Osteoblast (primary cell): ENCODE measurements around the gene DDX3Y. TPM values are rescaled to one million over a fixed set of nuclear protein-coding genes. Genes with fewer than 3 reads are reported as not detected.

Experiments
- DNase-seq: peaks from one replicate; pipeline ENCODE4 v3.0.0; 2011; ENCODE audit warnings: low spot score, mixed read lengths; ENCODE audit not compliant: insufficient read length; ENCODE audit errors: missing footprints
- H2AFZ ChIP-seq: 2 replicates; pipeline ENCODE4 v1.6.0; 2011; ENCODE audit warnings: mild to moderate bottlenecking, low read length
- H3K27ac ChIP-seq: 2 replicates; pipeline ENCODE4 v1.5.1; 2011; ENCODE audit warnings: mild to moderate bottlenecking, low read depth, low read length, moderate library complexity
- H3K27me3 ChIP-seq: 2 replicates; pipeline ENCODE4 v1.6.0; 2012; ENCODE audit warnings: mild to moderate bottlenecking, control low read depth, inconsistent platforms, low read length, moderate library complexity; ENCODE audit not compliant: insufficient read depth
- H3K36me3 ChIP-seq: 2 replicates; pipeline ENCODE4 v1.5.1; 2011; ENCODE audit warnings: mild to moderate bottlenecking, low read length, control low read depth, moderate library complexity; ENCODE audit not compliant: insufficient read depth
- H3K4me1 ChIP-seq: 2 replicates; pipeline ENCODE4 v1.5.1; 2011; ENCODE audit warnings: mild to moderate bottlenecking, low read length, control low read depth, moderate library complexity; ENCODE audit not compliant: insufficient read depth
- H3K4me2 ChIP-seq: 2 replicates; pipeline ENCODE4 v1.6.0; 2011; ENCODE audit warnings: mild to moderate bottlenecking, low read length; ENCODE audit not compliant: insufficient read depth
- H3K4me3 ChIP-seq: fragments of 200-600 bp; sonication (generic); 3 replicates; pipeline ENCODE4 v1.5.1; 2012; ENCODE audit warnings: mild to moderate bottlenecking, low read length, inconsistent platforms; ENCODE audit not compliant: insufficient read depth
- H3K79me2 ChIP-seq: 2 replicates; pipeline ENCODE4 v1.6.0; 2012; ENCODE audit warnings: mild to moderate bottlenecking, low read length, control low read depth, inconsistent platforms; ENCODE audit not compliant: insufficient read depth
- H3K9me3 ChIP-seq: 2 replicates; pipeline ENCODE4 v1.5.1; 2011; ENCODE audit warnings: low read depth, low read length, control low read depth
- H4K20me1 ChIP-seq: 2 replicates; pipeline ENCODE4 v1.6.0; 2012; ENCODE audit warnings: mild to moderate bottlenecking, low read length, control low read depth; ENCODE audit not compliant: insufficient read depth
- CTCF ChIP-seq: IDR thresholded peaks from 2 replicates; pipeline ENCODE4 v1.5.1; 2011; ENCODE audit warnings: mild to moderate bottlenecking, low read depth, low read length, moderate library complexity; ENCODE audit errors: extremely low read depth
- total RNA-seq: library from RNA; depleted of rRNA; stranded (reverse); fragments of >200 nt; gene quantifications from 2 replicates; pipeline ENCODE4 v1.2.3, GENCODE V29; 2012

Gene DDX3Y
- total RNA-seq, result under 0.01 and 61.2 TPM in 2 replicates

GRCh38 chrY:12904618-12905516, at the start of gene DDX3Y:
Gene DDX3Y (plus strand): TSS chrY:12904868. CDS start chrY:12904937, 69 bp downstream.
- H3K79me2 ChIP-seq, result no peaks in the 10 kb centered on the region
- no peak within 1 kb of the TSS for H3K27ac ChIP-seq
- H3K36me3 ChIP-seq, result no peaks in the 10 kb centered on the region
- H3K4me3 ChIP-seq, result no peak within 1 kb of the TSS
- DNase-seq, result no peak
- H4K20me1 ChIP-seq, result no peaks in the 10 kb centered on the region
- H3K4me2 ChIP-seq, result no peak within 1 kb of the TSS
- no peak for TF ChIP-seq CTCF
- H2AFZ ChIP-seq, result no peak within 1 kb of the TSS
- H3K9me3 ChIP-seq, result no peaks in the 10 kb centered on the region
- no peaks in the 10 kb centered on the region for H3K4me1 ChIP-seq
- no peaks in the 10 kb centered on the region for H3K27me3 ChIP-seq

GRCh38 chrY:12855791-12856275, 48.8 kb upstream of the DDX3Y start:
- H3K79me2 ChIP-seq, result no peaks in the 10 kb centered on the region
- DNase-seq, result no peak

GRCh38 chrY:12867960-12868359, 36.7 kb upstream of the DDX3Y start:
- Histone ChIP-seq H3K36me3 (no peaks in the 10 kb centered on the region), H3K27me3 (no peaks in the 10 kb centered on the region), H4K20me1 (no peaks in the 10 kb centered on the region), H3K4me1 (no peaks in the 10 kb centered on the region), H3K79me2 (no peaks in the 10 kb centered on the region), H3K4me3 (no peak overlapping the region), H3K9me3 (no peaks in the 10 kb centered on the region), H2AFZ (no peak overlapping the region), H3K4me2 (no peak overlapping the region), H3K27ac (no peak overlapping the region)
- DNase-seq, result no peak
- no peak for TF ChIP-seq CTCF

More at GRCh38 chrY:12855791-12856275, 48.8 kb upstream of the DDX3Y start:
- no peaks in the 10 kb centered on the region for H4K20me1 ChIP-seq
- H3K4me3 ChIP-seq, result no peak overlapping the region
- H3K4me2 ChIP-seq, result no peak overlapping the region
- no peak overlapping the region for H3K27ac ChIP-seq
- no peaks in the 10 kb centered on the region for H3K9me3 ChIP-seq
- no peaks in the 10 kb centered on the region for H3K27me3 ChIP-seq
- no peaks in the 10 kb centered on the region for H3K36me3 ChIP-seq
- no peaks in the 10 kb centered on the region for H3K4me1 ChIP-seq
- no peak overlapping the region for H2AFZ ChIP-seq
- no peak for TF ChIP-seq CTCF

GRCh38 chrY:12896973-12897372, 7.7 kb upstream of the DDX3Y start:
- H3K27me3 ChIP-seq, result no peaks in the 10 kb centered on the region
- no peaks in the 10 kb centered on the region for H3K36me3 ChIP-seq
- no peaks in the 10 kb centered on the region for H4K20me1 ChIP-seq
- TF ChIP-seq CTCF, result no peak
- DNase-seq, result no peak
- H3K4me2 ChIP-seq, result no peak overlapping the region
- H3K4me3 ChIP-seq, result no peak overlapping the region
- H3K9me3 ChIP-seq, result no peaks in the 10 kb centered on the region
- no peak overlapping the region for H3K27ac ChIP-seq
- no peak overlapping the region for H2AFZ ChIP-seq
- H3K4me1 ChIP-seq, result no peaks in the 10 kb centered on the region
- no peaks in the 10 kb centered on the region for H3K79me2 ChIP-seq
